K562 (cell line): Measurements from ENCODE around the gene ZBTB22. TPM values are rescaled to one million over a fixed set of nuclear protein-coding genes. Genes with fewer than 3 reads are reported as not detected.
A peak's percentile ranks its signal among the peaks of the same experiment; 100 is the strongest.

Experiments
- ARNT ChIP-seq, 2 experiments: fragments of 450-650 bp; IDR thresholded peaks; 2 replicates each; pipeline ENCODE4 v1.6.1; 2016; ENCODE audit warnings: mild to moderate bottlenecking in 1 of 2
- ASH1L ChIP-seq: fragments of 450-650 bp; IDR thresholded peaks from 2 replicates; pipeline ENCODE4 v1.6.1; 2018; ENCODE audit warnings: borderline replicate concordance, mild to moderate bottlenecking, low read depth; ENCODE audit not compliant: partially characterized antibody
- BACH1 ChIP-seq: fragments of 200-800 bp; sonication (Bioruptor generic); IDR thresholded peaks from 2 replicates; pipeline ENCODE4 v1.6.1; 2016; ENCODE audit warnings: missing genetic modification characterization, missing compliant biosample characterization
- JUN ChIP-seq, 2 experiments: sonication (generic) in 1 of 2; formaldehyde crosslinking in 1 of 2; IDR thresholded peaks; 2 replicates each; pipeline versions ENCODE4 v1.6.1 to v1.8.0; 2012 to 2022; ENCODE audit warnings: borderline replicate concordance in 2 of 2, mild to moderate bottlenecking in 2 of 2, improper control_type of control experiment in 1 of 2, low read depth in 1 of 2, low read length in 1 of 2, missing genetic modification reagents in 1 of 2
- JUND ChIP-seq, 2 experiments: IDR thresholded peaks; 2 replicates in 1 of 2; 3 replicates in 1 of 2; pipeline ENCODE4 v1.6.1; 2011; ENCODE audit warnings: borderline replicate concordance in 2 of 2, low read depth in 2 of 2, low read length in 2 of 2, improper control_type of control experiment in 1 of 2, missing biosample characterization in 1 of 2, missing genetic modification characterization in 1 of 2, missing genetic modification reagents in 1 of 2
- MBD2 ChIP-seq: sonication (generic); IDR thresholded peaks from 2 replicates; pipeline ENCODE4 v1.6.1; 2016; ENCODE audit warnings: low read depth, borderline replicate concordance
- MIER1 ChIP-seq: fragments of 450-650 bp; IDR thresholded peaks from 2 replicates; pipeline ENCODE4 v1.6.1; 2016; ENCODE audit warnings: antibody characterized with exemption, mild to moderate bottlenecking, low read depth
- MXI1 ChIP-seq: IDR thresholded peaks from 2 replicates; pipeline ENCODE4 v1.6.1; 2011; ENCODE audit warnings: low read depth, mild to moderate bottlenecking, improper control_type of control experiment, low read length
- TRIM24 ChIP-seq, 2 experiments: fragments of 450-650 bp; IDR thresholded peaks; 2 replicates each; pipeline ENCODE4 v1.6.1; 2016
- ZC3H8 ChIP-seq: fragments of 450-650 bp; IDR thresholded peaks from 2 replicates; pipeline ENCODE4 v1.6.1; 2017
- ZNF408 ChIP-seq: fragments of 250-450 bp; sonication (Bioruptor Pico); IDR thresholded peaks from 2 replicates; pipeline ENCODE4 v1.4.0; 2020; ENCODE audit warnings: low read depth, mild to moderate bottlenecking, moderate library complexity
- polyA plus RNA-seq, 8 experiments: library from polyadenylated mRNA; depleted of rRNA in 4 of 8; stranded (reverse) in 5 of 8; unstranded in 3 of 8; fragments of >200 nt; fragmentation: Nextera tagmentation in 2 of 8; fragmentation: Illumina TruSeq in 1 of 8; extraction: Ambion mirVana in 2 of 8; extraction: Trizol in 1 of 8; gene quantifications; 2 replicates each; pipeline versions ENCODE4 v1.2.1 to v1.2.3, GENCODE V29; 2011 to 2014; ENCODE audit warnings: inconsistent platforms in 1 of 8, missing spikeins in 1 of 8
- total RNA-seq, 7 experiments: library from RNA; depleted of rRNA in 6 of 7; stranded (reverse); fragments of >200 nt in 6 of 7; fragmentation: Illumina TruSeq in 2 of 7; extraction: Trizol in 2 of 7; gene quantifications; 2 replicates each; pipeline versions ENCODE4 v1.2.1 to v1.2.3, GENCODE V29; 2011 to 2021; ENCODE audit warnings: low replicate concordance in 1 of 7
- TF ChIP-seq, protein P1 (sequence below), 2 experiments: fragments of 450-650 bp in 1 of 2; sonication (generic) in 1 of 2; formaldehyde crosslinking in 1 of 2; IDR thresholded peaks; 2 replicates each; pipeline versions ENCODE4 v1.7.1 to v1.9.0; 2016 to 2022; ENCODE audit warnings: inconsistent platforms in 1 of 2, mild to moderate bottlenecking in 1 of 2, missing genetic modification reagents in 1 of 2
- TF ChIP-seq, protein P2 (sequence below): sonication (generic); formaldehyde crosslinking; IDR thresholded peaks from 2 replicates; pipeline ENCODE4 v1.8.0; 2022; ENCODE audit warnings: mild to moderate bottlenecking, missing genetic modification reagents

ZBTB22 gene
- total and polyA plus RNA-seq, 9 of the 15 experiments (the other 6 are each of a cell fraction or from before 2014, with no cell fraction given), result 0.21 to 11.9 (median 7.1) TPM

DNA sequence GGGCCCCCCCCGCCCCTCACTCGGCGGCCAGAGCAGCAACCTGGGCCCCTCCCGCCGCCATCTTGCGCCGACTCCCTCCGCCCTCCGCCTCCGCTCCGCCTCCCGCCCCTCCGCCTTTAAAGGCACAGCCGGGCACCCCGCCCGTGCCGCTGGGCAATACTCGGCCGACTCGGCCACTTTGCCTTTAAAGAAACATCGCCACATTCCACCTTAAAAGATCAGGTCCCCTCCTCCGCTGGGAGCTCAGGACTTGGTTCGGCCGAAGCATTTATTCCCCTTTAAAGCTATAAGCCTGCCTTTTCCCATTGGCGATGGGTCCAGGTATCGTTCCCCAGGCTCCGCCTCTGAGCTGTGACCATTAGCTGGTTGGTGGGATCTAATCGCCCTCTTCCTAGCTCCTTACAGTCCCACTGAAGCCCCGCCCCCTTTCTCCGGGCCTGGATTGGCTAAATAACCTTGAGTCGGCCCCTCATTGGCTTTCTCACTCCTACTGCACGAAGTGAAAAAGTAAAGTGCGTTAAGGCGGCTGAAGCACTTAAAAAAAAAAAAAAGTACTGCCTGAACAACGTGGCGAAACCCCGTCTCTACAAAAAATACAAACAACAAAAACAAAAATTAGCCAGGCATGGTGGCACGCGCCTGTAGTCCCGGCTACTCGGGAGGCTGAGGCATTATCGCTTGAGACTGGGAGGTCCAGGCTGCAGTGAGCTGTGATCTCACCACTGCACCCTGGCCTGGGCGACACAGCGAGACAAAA is at the start of gene ZBTB22 (continued):
- TF ChIP-seq, protein P1, sequence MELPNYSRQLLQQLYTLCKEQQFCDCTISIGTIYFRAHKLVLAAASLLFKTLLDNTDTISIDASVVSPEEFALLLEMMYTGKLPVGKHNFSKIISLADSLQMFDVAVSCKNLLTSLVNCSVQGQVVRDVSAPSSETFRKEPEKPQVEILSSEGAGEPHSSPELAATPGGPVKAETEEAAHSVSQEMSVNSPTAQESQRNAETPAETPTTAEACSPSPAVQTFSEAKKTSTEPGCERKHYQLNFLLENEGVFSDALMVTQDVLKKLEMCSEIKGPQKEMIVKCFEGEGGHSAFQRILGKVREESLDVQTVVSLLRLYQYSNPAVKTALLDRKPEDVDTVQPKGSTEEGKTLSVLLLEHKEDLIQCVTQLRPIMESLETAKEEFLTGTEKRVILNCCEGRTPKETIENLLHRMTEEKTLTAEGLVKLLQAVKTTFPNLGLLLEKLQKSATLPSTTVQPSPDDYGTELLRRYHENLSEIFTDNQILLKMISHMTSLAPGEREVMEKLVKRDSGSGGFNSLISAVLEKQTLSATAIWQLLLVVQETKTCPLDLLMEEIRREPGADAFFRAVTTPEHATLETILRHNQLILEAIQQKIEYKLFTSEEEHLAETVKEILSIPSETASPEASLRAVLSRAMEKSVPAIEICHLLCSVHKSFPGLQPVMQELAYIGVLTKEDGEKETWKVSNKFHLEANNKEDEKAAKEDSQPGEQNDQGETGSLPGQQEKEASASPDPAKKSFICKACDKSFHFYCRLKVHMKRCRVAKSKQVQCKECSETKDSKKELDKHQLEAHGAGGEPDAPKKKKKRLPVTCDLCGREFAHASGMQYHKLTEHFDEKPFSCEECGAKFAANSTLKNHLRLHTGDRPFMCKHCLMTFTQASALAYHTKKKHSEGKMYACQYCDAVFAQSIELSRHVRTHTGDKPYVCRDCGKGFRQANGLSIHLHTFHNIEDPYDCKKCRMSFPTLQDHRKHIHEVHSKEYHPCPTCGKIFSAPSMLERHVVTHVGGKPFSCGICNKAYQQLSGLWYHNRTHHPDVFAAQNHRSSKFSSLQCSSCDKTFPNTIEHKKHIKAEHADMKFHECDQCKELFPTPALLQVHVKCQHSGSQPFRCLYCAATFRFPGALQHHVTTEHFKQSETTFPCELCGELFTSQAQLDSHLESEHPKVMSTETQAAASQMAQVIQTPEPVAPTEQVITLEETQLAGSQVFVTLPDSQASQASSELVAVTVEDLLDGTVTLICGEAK (IDR thresholded peaks at IDR 0.05), result peak; percentile 58
- TF ChIP-seq, protein P1 (CRISPR knock-in tag; IDR thresholded peaks at IDR 0.05), result no peak
- TF ChIP-seq MIER1 (peak; percentile 72), JUND (IDR thresholded peaks at IDR 0.05; ENCODE audit: borderline replicate concordance, low read depth, low read length) (peak; percentile 45; the same call in 1 of the 2 replicates), JUND (tag; IDR thresholded peaks at IDR 0.05; ENCODE audit: borderline replicate concordance, low read depth, low read length) (no peak; the same call in 2 of the 3 replicates), TRIM24 (IDR thresholded peaks at IDR 0.05) (peak in 1 of 2 experiments; percentile 44; a peak in 2 of 4 replicates), ZNF408 (CRISPR knock-in tag) (no peak), ARNT (IDR thresholded peaks at IDR 0.05) (peak; percentile 63 to 91; a peak in 2 of 4 replicates), MXI1 (peak; percentile 55), JUN (IDR thresholded peaks at IDR 0.05; ENCODE audit: borderline replicate concordance, low read depth, low read length) (no peak), JUN (CRISPR knock-in tag; IDR thresholded peaks at IDR 0.05; ENCODE audit: borderline replicate concordance) (0 out of 2 replicates have a peak, but pooled peaks have one; percentile 9), MBD2 (peak; percentile 59; the same call in 1 of the 2 replicates), BACH1 (tag) (no peak), ZC3H8 (no peak), ASH1L (peak; percentile 80)
- TF ChIP-seq, protein P2, sequence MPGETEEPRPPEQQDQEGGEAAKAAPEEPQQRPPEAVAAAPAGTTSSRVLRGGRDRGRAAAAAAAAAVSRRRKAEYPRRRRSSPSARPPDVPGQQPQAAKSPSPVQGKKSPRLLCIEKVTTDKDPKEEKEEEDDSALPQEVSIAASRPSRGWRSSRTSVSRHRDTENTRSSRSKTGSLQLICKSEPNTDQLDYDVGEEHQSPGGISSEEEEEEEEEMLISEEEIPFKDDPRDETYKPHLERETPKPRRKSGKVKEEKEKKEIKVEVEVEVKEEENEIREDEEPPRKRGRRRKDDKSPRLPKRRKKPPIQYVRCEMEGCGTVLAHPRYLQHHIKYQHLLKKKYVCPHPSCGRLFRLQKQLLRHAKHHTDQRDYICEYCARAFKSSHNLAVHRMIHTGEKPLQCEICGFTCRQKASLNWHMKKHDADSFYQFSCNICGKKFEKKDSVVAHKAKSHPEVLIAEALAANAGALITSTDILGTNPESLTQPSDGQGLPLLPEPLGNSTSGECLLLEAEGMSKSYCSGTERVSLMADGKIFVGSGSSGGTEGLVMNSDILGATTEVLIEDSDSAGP, result peak; percentile 94
